Suprapubic skin (tissue), 4 donors: ENCODE measurements around the gene PAX7.

ENCODE experiments used
- EP300 ChIP-seq: sonication (generic); formaldehyde crosslinking; IDR thresholded peaks from one replicate; pipeline ENCODE4 v1.6.1; 2017; ENCODE audit warnings: antibody characterized with exemption
- POLR2A ChIP-seq, 2 donors: fragments of 450-650 bp; IDR thresholded peaks; one replicate each; pipeline ENCODE4 v1.6.1; 2017; ENCODE audit warnings: antibody characterized with exemption in 2 of 2, mild to moderate bottlenecking in 2 of 2, moderate library complexity in 2 of 2
- POLR2AphosphoS5 ChIP-seq, 3 donors: sonication (generic); formaldehyde crosslinking; IDR thresholded peaks; one replicate each; pipeline ENCODE4 v1.6.1; 2017; ENCODE audit warnings: antibody characterized with exemption in 3 of 3
- TF ChIP-seq, protein P1 (sequence below), 2 donors: fragments of 200-600 bp in 1 of 2; fragments of 450-650 bp in 1 of 2; sonication (generic) in 1 of 2; IDR thresholded peaks; one replicate each; pipeline ENCODE4 v1.5.1; 2016 to 2019; ENCODE audit warnings: antibody characterized with exemption in 2 of 2, mild to moderate bottlenecking in 1 of 2, moderate library complexity in 1 of 2

DNA sequence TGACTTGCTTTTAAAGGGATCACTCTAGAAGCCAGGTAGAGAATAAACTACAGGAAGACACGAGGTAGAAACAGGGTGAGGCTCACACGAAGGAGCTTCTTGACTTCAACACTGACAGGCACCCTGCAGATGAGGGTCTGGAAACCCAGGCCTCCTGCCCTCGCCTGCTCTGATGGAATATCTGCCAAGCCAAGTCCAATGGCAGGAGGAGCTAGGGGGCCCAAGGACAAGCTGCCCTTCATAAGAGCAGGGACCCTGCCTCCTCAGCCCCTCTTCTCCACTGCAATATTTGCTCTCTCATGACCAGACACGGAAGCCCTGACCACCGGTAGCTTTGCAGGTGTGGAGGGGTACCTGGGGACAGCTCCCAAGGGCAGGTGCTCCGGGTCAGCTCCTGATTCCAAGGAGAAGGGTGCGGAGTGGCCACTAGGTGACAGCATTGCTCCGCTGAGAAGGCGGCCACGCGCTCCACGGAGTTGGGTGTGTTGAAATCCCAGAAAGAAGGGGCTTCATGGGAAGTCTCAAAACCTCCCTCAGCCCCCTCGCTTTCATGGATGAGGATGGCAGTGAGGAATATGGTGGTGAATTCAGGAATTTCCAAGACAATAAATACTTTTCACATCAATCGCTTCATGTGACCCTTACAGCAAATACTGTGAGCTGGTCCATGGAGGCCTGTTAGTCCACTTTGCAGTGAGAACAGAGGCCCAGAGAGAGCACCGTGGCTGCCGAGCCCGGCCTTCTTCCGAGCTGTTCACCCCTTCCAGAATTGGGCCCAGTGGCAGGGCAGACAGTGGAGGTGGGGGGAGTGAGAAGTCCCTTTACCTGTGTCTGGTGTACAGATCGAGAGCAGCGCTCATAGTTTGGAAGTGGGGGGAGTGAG lies 33.2 kb upstream of the PAX7 start:
- TF ChIP-seq, protein P1, sequence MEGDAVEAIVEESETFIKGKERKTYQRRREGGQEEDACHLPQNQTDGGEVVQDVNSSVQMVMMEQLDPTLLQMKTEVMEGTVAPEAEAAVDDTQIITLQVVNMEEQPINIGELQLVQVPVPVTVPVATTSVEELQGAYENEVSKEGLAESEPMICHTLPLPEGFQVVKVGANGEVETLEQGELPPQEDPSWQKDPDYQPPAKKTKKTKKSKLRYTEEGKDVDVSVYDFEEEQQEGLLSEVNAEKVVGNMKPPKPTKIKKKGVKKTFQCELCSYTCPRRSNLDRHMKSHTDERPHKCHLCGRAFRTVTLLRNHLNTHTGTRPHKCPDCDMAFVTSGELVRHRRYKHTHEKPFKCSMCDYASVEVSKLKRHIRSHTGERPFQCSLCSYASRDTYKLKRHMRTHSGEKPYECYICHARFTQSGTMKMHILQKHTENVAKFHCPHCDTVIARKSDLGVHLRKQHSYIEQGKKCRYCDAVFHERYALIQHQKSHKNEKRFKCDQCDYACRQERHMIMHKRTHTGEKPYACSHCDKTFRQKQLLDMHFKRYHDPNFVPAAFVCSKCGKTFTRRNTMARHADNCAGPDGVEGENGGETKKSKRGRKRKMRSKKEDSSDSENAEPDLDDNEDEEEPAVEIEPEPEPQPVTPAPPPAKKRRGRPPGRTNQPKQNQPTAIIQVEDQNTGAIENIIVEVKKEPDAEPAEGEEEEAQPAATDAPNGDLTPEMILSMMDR (IDR thresholded peaks at IDR 0.05) = peak; percentile 65 to 91
- no peak for TF ChIP-seq EP300
- TF ChIP-seq POLR2A (IDR thresholded peaks at IDR 0.05) = no peak
- TF ChIP-seq POLR2AphosphoS5 (IDR thresholded peaks at IDR 0.05) = no peak
